Measurements from ENCODE around the gene SDC1.

Gene SDC1

GRCh38 chr2:20180676-20181648 lies 44.0 kb downstream of the SDC1 start:
- no peak for DNase-seq

- DNase-seq: no peak
Observed at GRCh38 chr2:20179755-20180594, 45.0 kb downstream of the SDC1 start.

- no peak for DNase-seq
Observed at GRCh38 chr2:20179466-20179754, 45.5 kb downstream of the SDC1 start.

- no peak for DNase-seq
Observed at GRCh38 chr2:20178666-20179465, 46.1 kb downstream of the SDC1 start.

GRCh38 chr2:20178249-20178607 lies 46.7 kb downstream of the SDC1 start:
- no peak for DNase-seq

GRCh38 chr2:20177556-20178248 lies 47.2 kb downstream of the SDC1 start:
- no peak for DNase-seq

- no peak for DNase-seq
Observed at GRCh38 chr2:20176760-20177159, 48.2 kb downstream of the SDC1 start.

- DNase-seq: no peak
Observed at GRCh38 chr2:20175931-20176330, 49.0 kb downstream of the SDC1 start.

GRCh38 chr2:20175267-20175666 lies 49.7 kb downstream of the SDC1 start:
- DNase-seq: no peak

- DNase-seq: no peak
Observed at GRCh38 chr2:20174410-20174809, 50.5 kb downstream of the SDC1 start.

GRCh38 chr2:20173496-20174402 lies 51.2 kb downstream of the SDC1 start:
- DNase-seq: no peak

GRCh38 chr2:20173064-20173463 lies 51.9 kb downstream of the SDC1 start:
- no peak for DNase-seq

- DNase-seq: no peak
Observed at GRCh38 chr2:20172273-20173055, 52.5 kb downstream of the SDC1 start.

GRCh38 chr2:20171445-20171977 lies 53.4 kb downstream of the SDC1 start:
- DNase-seq: no peak

- DNase-seq: no peak
Observed at GRCh38 chr2:20170704-20171250, 54.2 kb downstream of the SDC1 start.

- DNase-seq: no peak
Observed at GRCh38 chr2:20169796-20170703, 54.9 kb downstream of the SDC1 start.

- no peak for DNase-seq
Observed at GRCh38 chr2:20168727-20169696, 55.9 kb downstream of the SDC1 start.
